Measurements from ENCODE around the gene SH3BP1. TPM values are rescaled to one million over a fixed set of nuclear protein-coding genes. Genes with fewer than 3 reads are reported as not detected.
A peak's percentile ranks its signal among the peaks of the same experiment; 100 is the strongest.

The SH3BP1 gene
- total and polyA plus RNA-seq, 9 of the 15 experiments (the other 6 are each of a cell fraction or from before 2014, with no cell fraction given) = 0.10 to 36.2 (median 10.4) TPM

GRCh38 chr22:37684803-37685615 is 45.5 kb downstream of the SH3BP1 start (continued):
- TF ChIP-seq PHF20 (IDR thresholded peaks at IDR 0.05; ENCODE audit: partially characterized antibody) (no peak), CHD4 (IDR thresholded peaks at IDR 0.05; ENCODE audit: insufficient read depth, insufficient replicate concordance, low read depth, low read length, poor library complexity, severe bottlenecking) (no peak), ZC3H11A (IDR thresholded peaks at IDR 0.05; ENCODE audit: low read depth, low read length) (no peak), CREBBP (IDR thresholded peaks at IDR 0.05; ENCODE audit: low read depth, low read length) (no peak)

GRCh38 chr22:37686002-37686982 is 46.8 kb downstream of the SH3BP1 start, which contains the start of gene NOL12:
Gene NOL12, plus strand, starts transcription at chr22:37686343. Its CDS starts 50 bp downstream, at chr22:37686393.
- FAIRE-seq (peak; percentile 89), ATAC-seq (peak; percentile 91), DNase-seq (ENCODE audit: extremely low read depth in 1 of 4, low spot score in 3 of 4) (peak; percentile 79 to 89 (median 86))
- Histone ChIP-seq H3K4me2 (ENCODE audit: insufficient read depth, low read length) (peak within 1 kb of the TSS; percentile 98), H3K9me1 (ENCODE audit: control insufficient read depth, insufficient read depth, low read length) (no peaks in the 10 kb centered on the region), H3K9me3 (replicated peaks; ENCODE audit: control insufficient read depth, insufficient read depth, low read depth, low read length) (no peaks in the 10 kb centered on the region), H3K27me3 (ENCODE audit: control insufficient read depth in 2 of 2, insufficient read depth in 2 of 2, low read length in 2 of 2) (no peaks in the 10 kb centered on the region), H3K27ac (ENCODE audit: extremely low read depth, low read depth, low read length) (peak within 1 kb of the TSS; percentile 79), H3K36me3 (ENCODE audit: control insufficient read depth, insufficient read depth, low read length) (peaks cover 32% of the 10 kb centered on the region; the same call in 2 of the 3 replicates), H3K79me2 (ENCODE audit: control insufficient read depth, insufficient read depth, low read length) (peaks cover 14% of the 10 kb centered on the region), H3K4me3 (peak within 1 kb of the TSS; percentile 77), H4K20me1 (replicated peaks; ENCODE audit: control insufficient read depth, insufficient read depth, low read length) (no peaks in the 10 kb centered on the region), H3K9ac (ENCODE audit: insufficient read depth in 1 of 2, low read depth in 2 of 2, low read length in 2 of 2) (peak within 1 kb of the TSS; percentile 82 to 99), H2AFZ (ENCODE audit: low read depth, low read length) (peak within 1 kb of the TSS; percentile 93), H3K4me1 (replicated peaks in 1 of 2; ENCODE audit: control insufficient read depth in 2 of 2, insufficient read depth in 2 of 2, low read length in 2 of 2) (peaks cover 8 to 19% of the 10 kb centered on the region in 2 experiments; a peak in 4 of 5 replicates)
- TSS peak; percentile 83 for BruUV-seq (replicated peaks)
- 3% methylated on average over 51 of the region's 62 CpGs for WGBS (ENCODE audit: insufficient coverage, low coverage, missing lambda C conversion rate)
- intact Hi-C loops (cut with micrococcal nuclease) = loop anchor here (2.0 kb wide), 1 partner anchor 105 kb away; no protein-coding TSS in a partner anchor
- in situ Hi-C loops (cut with MboI) = no loop called here
- POLR2A ChIA-PET = interaction anchor here (0.6 to 1.2 kb wide), 5 partner anchors 9 to 160 kb away, joined by 3 to 8 read pairs (median 3); no protein-coding TSS in a partner anchor
- CTCF ChIA-PET (ENCODE audit: low intra/inter-chr PET ratio) = interaction anchor here (1.2 kb wide), 1 partner anchor 25 kb away, joined by 3 read pairs; no protein-coding TSS in a partner anchor
- TF ChIP-seq CBX3 (IDR thresholded peaks at IDR 0.05; ENCODE audit: borderline replicate concordance in 1 of 2, low read length in 2 of 2) (peak in 1 of 2 experiments; percentile 73; a peak in 1 of 3 replicates), KAT2B (IDR thresholded peaks at IDR 0.05; ENCODE audit: low read depth, low read length) (no peak), ZNF518B (CRISPR knock-in tag; IDR thresholded peaks at IDR 0.05) (no peak), ZBED1 (IDR thresholded peaks at IDR 0.05) (peak; percentile 62; the same call in 1 of the 2 replicates), HBP1 (CRISPR knock-in tag; IDR thresholded peaks at IDR 0.05) (no peak), ATF7 (IDR thresholded peaks at IDR 0.05) (peak; percentile 78), ZNF766 (CRISPR knock-in tag; conservative IDR thresholded peaks at IDR 0.05) (0 out of 2 replicates have a peak, but pooled peaks have one; percentile 20), ETV5 (CRISPR knock-in tag; IDR thresholded peaks at IDR 0.05; ENCODE audit: low read depth) (peak; percentile 54)
